Sigmoid colon (tissue), 7 donors: ENCODE data around the gene RIOK2. TPM values are rescaled to one million over a fixed set of nuclear protein-coding genes. Genes with fewer than 3 reads are reported as not detected.

Experiments
- DNase-seq: peaks from one replicate; pipeline ENCODE4 v3.0.0-alpha.2; 2019
- H3K27ac ChIP-seq, 4 donors: fragments of 200-600 bp; sonication (generic); one replicate each; pipeline ENCODE4 v1.5.1; 2016 to 2019; ENCODE audit warnings: mild to moderate bottlenecking in 1 of 4
- H3K27me3 ChIP-seq, 3 donors: fragments of 200-600 bp; sonication (generic); one replicate each; pipeline ENCODE4 v1.5.1; 2019; ENCODE audit warnings: mild to moderate bottlenecking in 1 of 3
- H3K36me3 ChIP-seq, 4 donors: fragments of 200-600 bp; sonication (generic); one replicate each; pipeline ENCODE4 v1.5.1; 2016 to 2019
- H3K4me1 ChIP-seq, 4 donors: fragments of 200-600 bp; sonication (generic); one replicate each; pipeline ENCODE4 v1.5.1; 2017 to 2019
- H3K4me3 ChIP-seq, 4 donors: fragments of 200-600 bp; sonication (generic); one replicate each; pipeline ENCODE4 v1.5.1; 2017 to 2019; ENCODE audit warnings: mild to moderate bottlenecking in 2 of 4, moderate library complexity in 1 of 4
- H3K9me3 ChIP-seq, 4 donors: fragments of 200-600 bp in 3 of 4; sonication (generic) in 3 of 4; one replicate each; pipeline versions ENCODE4 v1.5.1 to v1.6.1; 2013 to 2019
- CTCF ChIP-seq, 4 experiments: fragments of 450-650 bp in 3 of 4; fragments of 200-600 bp in 1 of 4; IDR thresholded peaks; one replicate each; pipeline ENCODE4 v1.5.1; 2016 to 2019; ENCODE audit warnings: antibody characterized with exemption in 4 of 4, mild to moderate bottlenecking in 3 of 4, moderate library complexity in 2 of 4
- EP300 ChIP-seq, 4 donors: sonication (generic); formaldehyde crosslinking; IDR thresholded peaks; one replicate each; pipeline ENCODE4 v1.6.1; 2017; ENCODE audit warnings: antibody characterized with exemption in 4 of 4
- POLR2A ChIP-seq, 2 donors: fragments of 450-650 bp; IDR thresholded peaks; one replicate each; pipeline ENCODE4 v1.6.1; 2016; ENCODE audit warnings: antibody characterized with exemption in 2 of 2, mild to moderate bottlenecking in 2 of 2, moderate library complexity in 2 of 2
- POLR2AphosphoS5 ChIP-seq, 4 donors: sonication (generic); formaldehyde crosslinking; IDR thresholded peaks; one replicate each; pipeline ENCODE4 v1.6.1; 2017; ENCODE audit warnings: antibody characterized with exemption in 4 of 4
- WGBS, 2 donors: extraction: QIAGEN DNeasy Blood & Tissue Kit; methylation state at CpG; one replicate each; pipeline ENCODE4 v1.1.7; 2013; 5-methylcytosine and 5-hydroxymethylcytosine counted together
- intact Hi-C: fragments of 100-400 bp; cut with DNase I; formaldehyde crosslinking; loops from one replicate; pipeline ENCODE4 v1.15.1; 2023
- polyA plus RNA-seq, 3 donors: library from polyadenylated mRNA; stranded (reverse); fragments of 200-250 nt; gene quantifications; one replicate each; pipeline ENCODE4 v1.2.3, GENCODE V29; 2013
- total RNA-seq, 4 donors: library from RNA; depleted of rRNA; stranded (reverse); fragments of >200 nt; gene quantifications; one replicate each; pipeline ENCODE4 v1.1.0, GENCODE V29; 2016
- donor health status: healthy with polysubstance abuse.
- donor health status: Bipolar disorder and iron deficiency.
- donor health status: healthy.

The RIOK2 gene
- total and polyA plus RNA-seq, 7 donors, result 7.8 to 28.0 (median 16.1) TPM

GRCh38 chr5:97134634-97135033 lies 48.4 kb downstream of the RIOK2 start:
- 87 to 88% methylated on average over 3 of the region's 3 CpGs for WGBS, 2 donors
- no peaks in the 10 kb centered on the region for H3K9me3 ChIP-seq
- intact Hi-C loops, result no loop called here
- no peak for DNase-seq
- no peak overlapping the region for H3K27ac ChIP-seq
- H3K4me1 ChIP-seq, result peaks cover 0 to 14% (median 6%) of the 10 kb centered on the region in 4 donors
- TF ChIP-seq EP300 (IDR thresholded peaks at IDR 0.05) (no peak), POLR2A (IDR thresholded peaks at IDR 0.05) (no peak), CTCF (IDR thresholded peaks at IDR 0.05) (no peak), POLR2AphosphoS5 (IDR thresholded peaks at IDR 0.05) (no peak)
- H3K36me3 ChIP-seq, result no peaks in the 10 kb centered on the region
- H3K27me3 ChIP-seq, result no peaks in the 10 kb centered on the region
- no peak overlapping the region for H3K4me3 ChIP-seq

- Histone ChIP-seq H3K4me1 (peaks cover 0 to 14% (median 6%) of the 10 kb centered on the region in 4 donors), H3K27me3 (no peaks in the 10 kb centered on the region), H3K36me3 (no peaks in the 10 kb centered on the region), H3K9me3 (no peaks in the 10 kb centered on the region), H3K27ac (no peak overlapping the region), H3K4me3 (no peak overlapping the region)
- DNase-seq, result no peak
- TF ChIP-seq CTCF (IDR thresholded peaks at IDR 0.05), result no peak
- no peak for TF ChIP-seq POLR2A (IDR thresholded peaks at IDR 0.05)
- TF ChIP-seq EP300 (IDR thresholded peaks at IDR 0.05), result no peak
- no peak for TF ChIP-seq POLR2AphosphoS5 (IDR thresholded peaks at IDR 0.05)
- intact Hi-C loops, result no loop called here
These were observed 49.9 kb downstream of the RIOK2 start for GRCh38 chr5:97133101-97133500.

- no peaks in the 10 kb centered on the region for H3K9me3 ChIP-seq
- no peaks in the 10 kb centered on the region for H3K36me3 ChIP-seq
- DNase-seq, result no peak
These were observed 51.1 kb downstream of the RIOK2 start for GRCh38 chr5:97131921-97132320.

GRCh38 chr5:97131139-97131710 lies 51.8 kb downstream of the RIOK2 start:
- no peak overlapping the region for H3K27ac ChIP-seq
- no peaks in the 10 kb centered on the region for H3K36me3 ChIP-seq
- no peak overlapping the region for H3K4me3 ChIP-seq
- TF ChIP-seq POLR2A (IDR thresholded peaks at IDR 0.05), result no peak
- no peaks in the 10 kb centered on the region for H3K27me3 ChIP-seq
- intact Hi-C loops, result no loop called here
- no peaks in the 10 kb centered on the region for H3K9me3 ChIP-seq
- H3K4me1 ChIP-seq, result peaks cover 0 to 14% (median 6%) of the 10 kb centered on the region in 4 donors
- DNase-seq, result no peak

More at GRCh38 chr5:97131921-97132320, 51.1 kb downstream of the RIOK2 start:
- Histone ChIP-seq H3K4me1 (peaks cover 0 to 14% (median 6%) of the 10 kb centered on the region in 4 donors), H3K4me3 (no peak overlapping the region), H3K27ac (no peak overlapping the region), H3K27me3 (no peaks in the 10 kb centered on the region)
- 73 to 83% methylated on average over 5 of the region's 5 CpGs for WGBS, 2 donors
- intact Hi-C loops, result no loop called here
- TF ChIP-seq POLR2AphosphoS5 (IDR thresholded peaks at IDR 0.05), result no peak
- TF ChIP-seq EP300 (IDR thresholded peaks at IDR 0.05), result no peak
- no peak for TF ChIP-seq POLR2A (IDR thresholded peaks at IDR 0.05)
- no peak for TF ChIP-seq CTCF (IDR thresholded peaks at IDR 0.05)

GRCh38 chr5:97127727-97128126 lies 55.3 kb downstream of the RIOK2 start:
- H3K36me3 ChIP-seq, result no peaks in the 10 kb centered on the region
- H3K27ac ChIP-seq, result no peak overlapping the region
- TF ChIP-seq CTCF (IDR thresholded peaks at IDR 0.05) (no peak), EP300 (IDR thresholded peaks at IDR 0.05) (no peak), POLR2AphosphoS5 (IDR thresholded peaks at IDR 0.05) (no peak), POLR2A (IDR thresholded peaks at IDR 0.05) (no peak)
- H3K4me3 ChIP-seq, result no peak overlapping the region
- H3K27me3 ChIP-seq, result no peaks in the 10 kb centered on the region
- 100% methylated on average over 1 of the region's 1 CpG for WGBS, 2 donors
- H3K4me1 ChIP-seq, result peaks cover 0 to 14% (median 6%) of the 10 kb centered on the region in 4 donors
- intact Hi-C loops, result no loop called here
- H3K9me3 ChIP-seq, result no peaks in the 10 kb centered on the region
- no peak for DNase-seq
